ENCODE data around the gene DYNLT2.
A peak's percentile ranks its signal among the peaks of the same experiment; 100 is the strongest.
"Not testable (repeated sequence)": the region's sequence is repeated elsewhere in the genome, so short reads cannot be mapped to it uniquely, and the experiment has no call there.

DYNLT2 gene

GRCh38 chr6:169783971-169784820 lies 32.8 kb upstream of the DYNLT2 start:
- DNase-seq (ENCODE audit: low spot score), result no peak

- DNase-seq (ENCODE audit: low spot score), result no peak
Observed at GRCh38 chr6:169783401-169783800, 32.0 kb upstream of the DYNLT2 start.

- DNase-seq (ENCODE audit: low spot score), result no peak
Observed at GRCh38 chr6:169782966-169783365, 31.6 kb upstream of the DYNLT2 start.

- DNase-seq (ENCODE audit: low spot score), result no peak
Observed at GRCh38 chr6:169780571-169781091, 29.3 kb upstream of the DYNLT2 start.

- no peak for DNase-seq (ENCODE audit: low spot score)
Observed at GRCh38 chr6:169779896-169780295, 28.5 kb upstream of the DYNLT2 start.

- no peak for DNase-seq (ENCODE audit: low spot score)
Observed at GRCh38 chr6:169779092-169779815, 27.9 kb upstream of the DYNLT2 start.

- DNase-seq (ENCODE audit: low spot score), result no peak
Observed at GRCh38 chr6:169778646-169779045, 27.3 kb upstream of the DYNLT2 start.

- no peak for DNase-seq (ENCODE audit: low spot score)
Observed at GRCh38 chr6:169777896-169778295, 26.5 kb upstream of the DYNLT2 start.

GRCh38 chr6:169776379-169776778 lies 25.0 kb upstream of the DYNLT2 start:
- DNase-seq (ENCODE audit: low spot score), result no peak

GRCh38 chr6:169775321-169775720 lies 23.9 kb upstream of the DYNLT2 start:
- DNase-seq (ENCODE audit: low spot score), result no peak

- no peak for DNase-seq (ENCODE audit: low spot score)
Observed at GRCh38 chr6:169774347-169774746, 23.0 kb upstream of the DYNLT2 start.

GRCh38 chr6:169766921-169767736 lies 15.8 kb upstream of the DYNLT2 start:
- DNase-seq (ENCODE audit: low spot score), result peak; percentile 38

GRCh38 chr6:169766232-169766631 lies 14.9 kb upstream of the DYNLT2 start:
- no peak for DNase-seq (ENCODE audit: low spot score)

- DNase-seq (ENCODE audit: low spot score), result not testable (repeated sequence)
Observed at GRCh38 chr6:169765789-169766188, 14.4 kb upstream of the DYNLT2 start.

GRCh38 chr6:169763881-169764280 lies 12.5 kb upstream of the DYNLT2 start:
- DNase-seq (ENCODE audit: low spot score), result no peak

GRCh38 chr6:169763308-169763707 lies 11.9 kb upstream of the DYNLT2 start:
- no peak for DNase-seq (ENCODE audit: low spot score)

GRCh38 chr6:169755162-169755561 lies 3.8 kb upstream of the DYNLT2 start:
- peak; percentile 57 for DNase-seq (ENCODE audit: low spot score)

GRCh38 chr6:169752074-169752623 lies 777 bp upstream of the DYNLT2 start:
- no peak for DNase-seq (ENCODE audit: low spot score)

- DNase-seq (ENCODE audit: low spot score), result no peak
Observed at GRCh38 chr6:169746556-169746955, 4.8 kb downstream of the DYNLT2 start.

GRCh38 chr6:169745405-169745804 lies 6.0 kb downstream of the DYNLT2 start:
- no peak for DNase-seq (ENCODE audit: low spot score)

- DNase-seq (ENCODE audit: low spot score), result no peak
Observed at GRCh38 chr6:169741344-169741743, 10.0 kb downstream of the DYNLT2 start.

- DNase-seq (ENCODE audit: low spot score), result no peak
Observed at GRCh38 chr6:169738976-169739529, 12.3 kb downstream of the DYNLT2 start.

Data from HuH-7 (cell line).